ES-I3 (cell line): Measurements from ENCODE around the gene SLC8A1.

Experiments used
- H3K36me3 ChIP-seq: 2 replicates; pipeline ENCODE4 v1.6.1; 2013; ENCODE audit warnings: mild to moderate bottlenecking, low read length, control low read depth, moderate library complexity; ENCODE audit not compliant: insufficient read depth
- H3K4me1 ChIP-seq: 2 replicates; pipeline ENCODE4 v1.6.1; 2013; ENCODE audit warnings: mild to moderate bottlenecking, control low read depth, low read length; ENCODE audit not compliant: insufficient read depth
- H3K9ac ChIP-seq: 2 replicates; pipeline ENCODE4 v1.6.1; 2013; ENCODE audit warnings: low read depth, mild to moderate bottlenecking, low read length, moderate library complexity
- H3K9me3 ChIP-seq: 2 replicates; pipeline ENCODE4 v1.6.1; 2013; ENCODE audit warnings: mild to moderate bottlenecking, low read length, moderate library complexity; ENCODE audit not compliant: control insufficient read depth, insufficient read depth

Gene SLC8A1

GRCh38 chr2:40200366-40200915 lies 251.4 kb downstream of the SLC8A1 start:
- H3K4me1 ChIP-seq = no peaks in the 10 kb centered on the region
- H3K9me3 ChIP-seq = no peaks in the 10 kb centered on the region
- H3K36me3 ChIP-seq = no peaks in the 10 kb centered on the region; the same call in 1 of the 2 replicates
- no peak overlapping the region for H3K9ac ChIP-seq

- no peaks in the 10 kb centered on the region for H3K9me3 ChIP-seq
- no peaks in the 10 kb centered on the region; the same call in 1 of the 2 replicates for H3K36me3 ChIP-seq
- H3K4me1 ChIP-seq = no peaks in the 10 kb centered on the region
- H3K9ac ChIP-seq = no peak overlapping the region
These were observed 252.1 kb downstream of the SLC8A1 start for GRCh38 chr2:40199771-40200170.

- no peaks in the 10 kb centered on the region; the same call in 1 of the 2 replicates for H3K36me3 ChIP-seq
- no peak overlapping the region for H3K9ac ChIP-seq
- H3K4me1 ChIP-seq = no peaks in the 10 kb centered on the region
- H3K9me3 ChIP-seq = no peaks in the 10 kb centered on the region
These were observed 254.8 kb downstream of the SLC8A1 start for GRCh38 chr2:40197121-40197520.

GRCh38 chr2:40193670-40194026 lies 258.2 kb downstream of the SLC8A1 start:
- H3K4me1 ChIP-seq = no peaks in the 10 kb centered on the region
- no peaks in the 10 kb centered on the region for H3K9me3 ChIP-seq
- H3K9ac ChIP-seq = no peak overlapping the region
- no peaks in the 10 kb centered on the region for H3K36me3 ChIP-seq

GRCh38 chr2:40192864-40193669 lies 258.8 kb downstream of the SLC8A1 start:
- Histone ChIP-seq H3K9ac (no peak overlapping the region), H3K9me3 (no peaks in the 10 kb centered on the region), H3K4me1 (no peaks in the 10 kb centered on the region), H3K36me3 (no peaks in the 10 kb centered on the region)

GRCh38 chr2:40190457-40190856 lies 261.4 kb downstream of the SLC8A1 start:
- H3K36me3 ChIP-seq = no peaks in the 10 kb centered on the region
- H3K9ac ChIP-seq = no peak overlapping the region
- H3K4me1 ChIP-seq = no peaks in the 10 kb centered on the region
- no peaks in the 10 kb centered on the region for H3K9me3 ChIP-seq

- H3K36me3 ChIP-seq = no peaks in the 10 kb centered on the region
These were observed 262.0 kb downstream of the SLC8A1 start for GRCh38 chr2:40189881-40190280.

GRCh38 chr2:40187054-40187453 lies 264.8 kb downstream of the SLC8A1 start:
- no peaks in the 10 kb centered on the region for H3K4me1 ChIP-seq
- no peaks in the 10 kb centered on the region for H3K36me3 ChIP-seq
- no peak overlapping the region for H3K9ac ChIP-seq
- no peaks in the 10 kb centered on the region for H3K9me3 ChIP-seq

More at GRCh38 chr2:40189881-40190280, 262.0 kb downstream of the SLC8A1 start:
- Histone ChIP-seq H3K9ac (no peak overlapping the region), H3K4me1 (no peaks in the 10 kb centered on the region), H3K9me3 (no peaks in the 10 kb centered on the region)

GRCh38 chr2:40184551-40184950 lies 267.3 kb downstream of the SLC8A1 start:
- H3K9ac ChIP-seq = no peak overlapping the region
- H3K9me3 ChIP-seq = no peaks in the 10 kb centered on the region
- no peaks in the 10 kb centered on the region for H3K4me1 ChIP-seq
- H3K36me3 ChIP-seq = no peaks in the 10 kb centered on the region

- no peaks in the 10 kb centered on the region for H3K36me3 ChIP-seq
- H3K9me3 ChIP-seq = no peaks in the 10 kb centered on the region
- no peaks in the 10 kb centered on the region for H3K4me1 ChIP-seq
- H3K9ac ChIP-seq = no peak overlapping the region
These were observed 270.0 kb downstream of the SLC8A1 start for GRCh38 chr2:40181855-40182254.

- H3K9me3 ChIP-seq = no peaks in the 10 kb centered on the region
- no peak overlapping the region for H3K9ac ChIP-seq
- H3K4me1 ChIP-seq = no peaks in the 10 kb centered on the region; the same call in 1 of the 2 replicates
- H3K36me3 ChIP-seq = no peaks in the 10 kb centered on the region
These were observed 272.1 kb downstream of the SLC8A1 start for GRCh38 chr2:40179801-40180200.

- Histone ChIP-seq H3K9ac (no peak overlapping the region), H3K9me3 (no peaks in the 10 kb centered on the region), H3K36me3 (no peaks in the 10 kb centered on the region), H3K4me1 (no peaks in the 10 kb centered on the region; the same call in 1 of the 2 replicates)
These were observed 272.9 kb downstream of the SLC8A1 start for GRCh38 chr2:40178971-40179370.

GRCh38 chr2:40178171-40178778 lies 273.6 kb downstream of the SLC8A1 start:
- Histone ChIP-seq H3K36me3 (no peaks in the 10 kb centered on the region), H3K9ac (no peak overlapping the region), H3K9me3 (no peaks in the 10 kb centered on the region), H3K4me1 (no peaks in the 10 kb centered on the region; the same call in 1 of the 2 replicates)

GRCh38 chr2:40177366-40177765 lies 274.5 kb downstream of the SLC8A1 start:
- H3K4me1 ChIP-seq = no peaks in the 10 kb centered on the region; the same call in 1 of the 2 replicates

GRCh38 chr2:40173276-40173675 lies 278.6 kb downstream of the SLC8A1 start:
- no peaks in the 10 kb centered on the region for H3K9me3 ChIP-seq
- no peaks in the 10 kb centered on the region for H3K36me3 ChIP-seq
- no peaks in the 10 kb centered on the region; the same call in 1 of the 2 replicates for H3K4me1 ChIP-seq
- no peak overlapping the region for H3K9ac ChIP-seq

More at GRCh38 chr2:40177366-40177765, 274.5 kb downstream of the SLC8A1 start:
- Histone ChIP-seq H3K9me3 (no peaks in the 10 kb centered on the region), H3K36me3 (no peaks in the 10 kb centered on the region), H3K9ac (no peak overlapping the region)
